Hippocampal formation (tissue), 2 donors: ENCODE measurements around the gene DTHD1.

ENCODE experiments used
- DNase-seq, 2 donors: peaks; one replicate each; lab custom pipeline; 2025; lab: John Stamatoyannopoulos, UW

Gene DTHD1

GRCh38 chr4:36269533-36270173 lies 11.8 kb upstream of the DTHD1 start:
- DNase-seq = peak in 1 of 2 donors; percentile 31

DNA sequence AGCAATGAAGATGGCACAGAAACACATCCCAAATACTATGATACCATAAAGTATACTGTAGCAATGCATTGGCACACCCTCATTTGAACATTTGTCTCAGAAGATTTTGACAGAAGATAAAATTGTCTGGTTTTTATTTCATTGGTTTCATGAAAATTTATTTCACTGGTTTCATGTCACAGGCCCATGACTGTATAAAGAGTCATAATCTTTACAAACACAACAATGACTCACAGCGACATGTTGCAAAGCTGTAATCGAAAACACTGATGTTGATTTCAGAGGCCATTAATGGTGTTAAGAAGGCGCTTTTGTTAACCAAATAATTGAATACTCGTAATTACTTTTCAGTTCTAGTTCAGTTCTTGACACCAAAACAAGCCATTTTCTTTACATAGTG lies 8.1 kb upstream of the DTHD1 start:
- no peak for DNase-seq

DNA sequence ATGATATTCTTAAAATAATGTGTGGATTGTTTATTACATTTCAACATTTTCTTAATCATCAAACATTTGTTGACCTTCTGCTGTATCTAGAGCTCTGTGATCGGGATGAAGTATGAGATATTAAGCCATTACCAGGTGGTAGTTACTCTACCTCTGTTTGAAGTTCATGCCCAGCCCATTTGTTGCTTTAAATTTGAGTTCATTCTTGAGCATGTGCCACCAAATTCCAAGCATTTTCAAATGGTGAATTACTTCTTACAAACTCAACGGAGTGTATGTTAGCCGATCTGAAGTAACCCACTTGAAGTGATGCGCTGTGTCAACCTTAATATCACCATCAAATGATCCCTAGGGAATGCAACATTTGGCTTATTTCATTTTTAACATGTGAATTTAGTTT lies 7.3 kb upstream of the DTHD1 start:
- no peak for DNase-seq

DNA sequence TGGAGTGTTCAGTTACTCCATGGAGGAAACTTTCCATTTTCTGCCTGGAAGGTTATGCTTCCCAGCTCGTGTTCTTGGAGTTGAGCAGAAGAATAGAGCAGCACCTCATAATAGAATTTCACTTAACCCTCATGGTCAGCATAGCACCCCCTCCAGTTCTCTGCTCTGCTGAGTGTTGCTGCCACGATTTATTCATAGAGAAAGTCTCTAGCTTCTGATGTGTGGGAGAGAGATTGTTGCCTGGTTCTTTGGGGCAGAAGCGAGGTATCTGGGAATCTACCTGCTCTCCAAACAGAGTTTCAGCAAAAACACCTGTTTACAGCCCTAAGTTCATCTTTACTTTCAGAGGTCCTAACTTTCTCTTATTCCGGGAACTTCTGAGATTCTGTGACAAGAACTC lies 3.9 kb upstream of the DTHD1 start:
- no peak for DNase-seq

GRCh38 chr4:36278789-36279188 lies 2.6 kb upstream of the DTHD1 start:
- DNase-seq = no peak

DNA sequence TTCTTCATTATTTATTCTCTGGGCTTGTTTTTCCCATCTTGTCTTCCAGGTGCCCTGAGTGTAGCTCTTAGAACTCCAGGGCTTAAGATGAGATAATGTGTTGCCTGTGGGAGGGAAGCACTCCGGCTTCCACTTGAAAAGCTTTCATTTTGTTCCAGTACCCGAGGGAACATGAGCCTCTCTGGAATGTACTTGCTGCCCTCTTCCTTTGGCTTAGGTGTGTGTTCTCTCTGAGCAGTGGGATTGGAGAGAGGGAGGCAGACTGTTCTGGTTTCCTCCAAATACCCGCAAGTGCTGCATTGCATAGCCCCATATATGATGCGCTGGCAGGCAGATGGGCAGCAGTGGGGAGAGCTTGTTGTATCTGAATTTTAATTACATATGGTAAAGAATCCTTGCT lies 861 bp upstream of the DTHD1 start:
- DNase-seq = peak; percentile 37 to 48

GRCh38 chr4:36282503-36283030 lies 1.2 kb downstream of the DTHD1 start:
- DNase-seq = no peak

DNA sequence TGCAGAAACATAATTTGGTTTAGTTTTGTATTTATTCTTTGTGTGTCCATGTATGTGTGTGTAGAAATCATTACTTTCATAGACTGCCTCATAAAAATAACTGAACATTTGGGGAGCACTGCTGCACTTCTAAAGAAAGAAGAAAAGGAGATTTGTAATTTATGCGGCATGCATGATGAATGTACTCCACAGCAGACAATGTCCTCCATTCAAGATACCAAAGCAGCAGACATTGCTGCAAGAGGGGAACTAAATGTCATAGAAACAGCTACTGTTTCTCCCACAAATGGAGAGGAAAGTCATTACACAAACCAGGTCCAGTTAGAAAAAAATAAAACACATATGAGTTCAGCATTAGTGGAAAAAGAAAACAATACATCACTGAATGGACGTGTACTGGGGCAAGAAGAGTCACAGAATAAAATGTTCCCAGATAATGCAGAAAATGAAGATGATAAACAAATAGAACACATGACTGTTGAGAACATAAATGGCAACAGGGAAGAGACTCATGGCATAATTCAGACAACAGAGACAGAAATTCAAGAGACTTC lies 2.6 kb downstream of the DTHD1 start:
- peak; percentile 18 to 92 for DNase-seq

DNA sequence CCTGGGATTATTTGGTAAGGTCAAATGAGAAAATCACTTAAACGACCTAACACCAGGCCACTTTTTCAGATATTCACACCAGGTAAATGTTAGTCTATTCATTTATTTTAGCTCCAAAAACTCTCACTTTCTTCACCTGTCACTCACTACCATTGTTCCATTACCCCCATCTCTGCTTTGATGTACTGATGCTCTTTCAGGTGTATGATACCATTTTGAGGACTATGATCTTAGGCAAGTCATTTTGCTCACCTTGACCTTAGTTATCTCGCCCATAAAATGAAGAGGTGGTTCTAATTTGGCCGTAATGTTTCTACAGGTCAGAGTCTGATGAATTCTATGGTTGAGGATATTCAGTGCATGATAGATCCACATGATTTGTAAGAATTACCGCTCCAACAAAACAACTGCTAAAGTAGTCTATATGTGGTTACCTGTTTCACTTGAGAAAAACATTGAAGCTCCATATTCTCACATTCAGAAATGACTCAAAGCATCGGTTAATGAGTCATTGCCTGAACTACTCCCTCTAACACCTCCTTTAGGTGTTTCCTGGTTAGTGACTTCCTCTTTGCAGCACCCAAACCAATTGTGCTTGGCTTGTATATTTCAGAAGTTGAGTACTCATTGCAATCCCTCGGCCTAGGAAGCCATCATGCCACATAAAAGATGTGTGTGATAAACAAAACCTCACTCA lies 4.5 kb downstream of the DTHD1 start:
- DNase-seq = no peak

DNA sequence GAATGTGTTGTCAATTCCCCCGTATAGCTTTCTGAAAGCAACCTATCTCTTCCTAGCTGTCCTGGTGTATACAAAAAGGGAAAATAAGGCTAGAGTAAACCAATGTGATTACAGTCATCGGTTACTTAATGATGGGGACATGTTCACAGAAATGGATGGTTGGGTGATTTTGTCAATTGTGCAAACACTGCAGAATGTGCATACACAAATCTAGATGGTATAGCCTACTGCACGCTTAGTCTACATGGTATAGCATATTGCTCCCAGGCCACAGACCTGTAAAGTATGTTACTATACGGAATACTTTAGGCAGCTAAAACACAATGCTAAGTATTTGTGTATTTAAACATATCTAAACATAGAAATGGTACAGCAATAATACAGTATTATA lies 5.1 kb downstream of the DTHD1 start:
- no peak for DNase-seq

- DNase-seq = no peak
Measured at GRCh38 chr4:36288731-36289426, 7.5 kb downstream of the DTHD1 start.

GRCh38 chr4:36290641-36291040 lies 9.2 kb downstream of the DTHD1 start:
- DNase-seq = no peak

- DNase-seq = peak; percentile 13 to 69
Measured at GRCh38 chr4:36292556-36293188, 11.3 kb downstream of the DTHD1 start.

DNA sequence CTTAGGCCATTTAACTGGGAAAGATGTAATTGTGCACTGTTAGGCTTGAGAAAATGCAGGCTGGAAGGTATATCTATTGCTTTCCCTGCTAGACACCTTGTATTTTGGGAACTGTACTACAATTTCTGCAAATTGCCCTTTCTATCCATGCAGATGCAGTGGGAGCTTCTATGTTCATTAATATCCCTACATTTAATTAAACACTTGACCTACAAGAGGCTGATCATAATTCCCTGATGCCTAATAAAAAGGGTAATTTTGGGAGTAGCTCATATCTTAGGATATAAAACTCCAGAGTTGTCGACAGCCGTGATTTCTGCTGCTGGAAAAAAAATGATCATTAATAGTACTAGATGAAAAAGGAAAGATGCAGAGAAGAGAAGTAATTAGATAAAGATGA lies 19.7 kb downstream of the DTHD1 start:
- no peak for DNase-seq

DNA sequence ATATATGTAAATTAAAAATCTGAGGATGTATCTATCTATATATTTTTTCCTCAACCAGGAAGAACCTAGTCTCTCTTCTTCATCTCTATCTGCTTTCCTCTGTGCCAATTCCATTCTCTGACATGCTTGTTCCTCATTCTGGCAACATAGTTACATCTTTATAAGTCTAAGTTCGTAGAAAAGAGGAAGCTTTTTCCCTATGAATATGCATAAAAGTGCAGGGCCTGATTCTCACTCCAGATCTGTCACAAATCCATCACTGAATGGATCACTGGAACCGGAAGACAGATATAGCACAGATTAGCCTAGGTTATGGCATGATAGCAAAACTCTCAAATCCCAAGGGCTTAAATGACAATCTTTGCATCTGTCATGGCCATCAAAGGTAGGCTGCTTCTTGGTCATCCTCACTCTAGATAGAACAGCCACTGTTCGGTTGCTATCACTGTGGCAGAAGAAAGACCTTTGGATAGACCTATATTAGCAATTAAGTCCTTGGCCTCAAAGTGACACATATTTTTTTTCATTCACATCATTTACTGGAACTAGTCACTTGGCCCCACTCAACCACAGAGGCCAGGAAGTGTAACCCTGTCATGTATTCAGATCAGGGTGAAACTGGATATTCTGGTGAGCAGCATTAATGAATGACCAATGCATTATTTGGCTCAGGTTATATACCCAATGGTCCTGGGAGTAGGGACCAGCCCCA lies 22.2 kb downstream of the DTHD1 start:
- no peak for DNase-seq

DNA sequence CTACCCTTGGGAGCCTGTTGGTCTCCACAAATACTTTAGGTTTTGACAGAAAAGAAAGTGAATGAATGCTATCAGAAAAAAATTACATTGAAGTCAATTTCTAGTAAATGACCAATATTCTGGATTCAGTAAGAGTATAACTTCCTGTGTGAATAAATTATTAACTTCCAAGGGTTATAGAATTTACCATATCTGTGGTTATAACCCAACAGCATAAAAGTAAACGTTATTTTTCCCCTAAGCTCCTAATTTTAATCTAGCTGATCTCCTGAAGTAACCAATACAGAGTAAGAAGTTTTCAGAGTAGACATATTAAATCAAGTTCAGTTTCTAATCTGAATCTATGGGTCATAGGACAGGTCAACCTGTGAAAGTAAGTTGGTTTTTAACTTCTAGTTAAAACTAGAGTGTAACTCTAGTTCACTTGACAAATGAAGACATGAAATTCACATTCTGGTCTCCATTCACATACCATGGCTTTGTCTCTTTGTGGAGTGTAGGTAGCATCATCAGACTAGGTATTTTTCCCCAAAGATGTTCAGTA lies 22.8 kb downstream of the DTHD1 start:
- no peak for DNase-seq

DNA sequence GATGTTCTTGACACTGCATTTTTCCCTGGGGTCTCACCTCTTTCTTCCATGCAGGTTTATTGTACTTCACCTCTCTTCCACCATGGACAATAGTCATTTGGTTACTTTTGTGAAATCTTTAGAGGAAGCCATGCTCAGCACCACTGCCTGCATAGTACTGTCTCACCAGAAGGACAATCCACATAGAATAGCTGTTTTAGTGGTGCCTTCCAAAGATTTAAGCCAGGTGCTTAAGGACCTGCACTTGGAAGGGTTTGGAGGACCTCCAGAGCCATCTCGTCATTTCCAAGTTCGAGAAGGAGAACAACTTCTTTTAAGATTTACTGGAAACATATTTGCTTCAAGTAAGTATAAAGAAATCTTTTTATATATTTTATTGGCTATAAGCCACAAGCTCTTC lies 26.7 kb downstream of the DTHD1 start:
- DNase-seq = no peak

- DNase-seq = no peak
Measured at GRCh38 chr4:36310216-36310615, 28.8 kb downstream of the DTHD1 start.

- DNase-seq = no peak
Measured at GRCh38 chr4:36310793-36311192, 29.4 kb downstream of the DTHD1 start.

DNA sequence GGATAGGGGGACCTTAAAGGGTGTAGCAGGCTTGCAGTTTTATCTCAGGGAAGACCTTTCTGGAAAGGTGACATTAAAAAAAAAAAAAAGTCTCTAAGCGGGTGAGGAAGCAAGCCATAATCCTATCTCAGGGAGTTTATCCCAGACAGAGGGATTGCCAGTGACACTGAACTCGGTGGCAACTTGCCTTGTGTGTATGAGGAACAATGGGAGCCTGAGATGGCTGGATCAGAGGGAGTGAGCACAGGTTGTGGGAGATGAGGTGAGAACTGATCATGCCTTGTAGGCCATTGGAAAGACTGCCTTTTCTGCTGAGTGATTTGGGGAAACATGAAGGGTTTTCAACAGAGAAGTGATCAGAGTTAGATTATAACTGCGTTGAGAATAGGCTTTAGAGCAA lies 31.1 kb downstream of the DTHD1 start:
- DNase-seq = no peak

GRCh38 chr4:36313301-36313700 lies 31.9 kb downstream of the DTHD1 start:
- DNase-seq = no peak
